ENCODE measurements around the gene KLF16. TPM values are rescaled to one million over a fixed set of nuclear protein-coding genes. Genes with fewer than 3 reads are reported as not detected.

Gene KLF16
- total RNA-seq, 3 donors from 2014 or later, result 2.9 to 4.6 (median 4.1) TPM

DNA sequence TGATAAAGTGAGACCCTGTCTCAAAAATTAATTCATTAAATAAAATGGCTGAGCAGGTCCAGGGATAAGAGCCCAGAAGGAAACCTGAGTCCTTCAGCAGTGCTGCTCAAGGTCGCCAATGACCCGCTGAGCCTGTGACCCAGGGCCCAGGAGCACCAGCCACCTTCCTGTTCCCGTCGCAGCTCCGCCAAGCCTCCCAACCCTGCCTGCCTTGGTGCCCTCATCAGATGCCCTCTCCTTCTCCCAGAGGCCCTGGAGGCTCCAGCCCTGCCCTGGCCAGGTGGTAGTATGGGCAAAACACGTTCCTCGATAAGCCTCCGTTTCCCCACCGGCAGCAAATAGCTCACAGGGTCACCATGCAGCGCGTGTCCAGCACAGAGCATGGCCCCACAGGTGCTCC is 17.7 kb downstream of the KLF16 start:
- Histone ChIP-seq H3K4me3 (peak overlapping the region in 1 of 3 donors; percentile 100), H3K36me3 (no peaks in the 10 kb centered on the region), H3K27me3 (no peaks in the 10 kb centered on the region), H3K9me3 (no peaks in the 10 kb centered on the region), H3K4me1 (peaks cover 38 to 47% of the 10 kb centered on the region in 2 donors), H3K27ac (no peak overlapping the region)
- TF ChIP-seq POLR2A (IDR thresholded peaks at IDR 0.05) (no peak), POLR2AphosphoS5 (IDR thresholded peaks at IDR 0.05) (no peak)
- TF ChIP-seq, protein P1, sequence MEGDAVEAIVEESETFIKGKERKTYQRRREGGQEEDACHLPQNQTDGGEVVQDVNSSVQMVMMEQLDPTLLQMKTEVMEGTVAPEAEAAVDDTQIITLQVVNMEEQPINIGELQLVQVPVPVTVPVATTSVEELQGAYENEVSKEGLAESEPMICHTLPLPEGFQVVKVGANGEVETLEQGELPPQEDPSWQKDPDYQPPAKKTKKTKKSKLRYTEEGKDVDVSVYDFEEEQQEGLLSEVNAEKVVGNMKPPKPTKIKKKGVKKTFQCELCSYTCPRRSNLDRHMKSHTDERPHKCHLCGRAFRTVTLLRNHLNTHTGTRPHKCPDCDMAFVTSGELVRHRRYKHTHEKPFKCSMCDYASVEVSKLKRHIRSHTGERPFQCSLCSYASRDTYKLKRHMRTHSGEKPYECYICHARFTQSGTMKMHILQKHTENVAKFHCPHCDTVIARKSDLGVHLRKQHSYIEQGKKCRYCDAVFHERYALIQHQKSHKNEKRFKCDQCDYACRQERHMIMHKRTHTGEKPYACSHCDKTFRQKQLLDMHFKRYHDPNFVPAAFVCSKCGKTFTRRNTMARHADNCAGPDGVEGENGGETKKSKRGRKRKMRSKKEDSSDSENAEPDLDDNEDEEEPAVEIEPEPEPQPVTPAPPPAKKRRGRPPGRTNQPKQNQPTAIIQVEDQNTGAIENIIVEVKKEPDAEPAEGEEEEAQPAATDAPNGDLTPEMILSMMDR (IDR thresholded peaks at IDR 0.05), result no peak
- no peak for DNase-seq (ENCODE audit: low spot score in 2 of 2)
- intact Hi-C loops (cut with DNase I; ENCODE audit: low total_unique reads), result no loop called here

DNA sequence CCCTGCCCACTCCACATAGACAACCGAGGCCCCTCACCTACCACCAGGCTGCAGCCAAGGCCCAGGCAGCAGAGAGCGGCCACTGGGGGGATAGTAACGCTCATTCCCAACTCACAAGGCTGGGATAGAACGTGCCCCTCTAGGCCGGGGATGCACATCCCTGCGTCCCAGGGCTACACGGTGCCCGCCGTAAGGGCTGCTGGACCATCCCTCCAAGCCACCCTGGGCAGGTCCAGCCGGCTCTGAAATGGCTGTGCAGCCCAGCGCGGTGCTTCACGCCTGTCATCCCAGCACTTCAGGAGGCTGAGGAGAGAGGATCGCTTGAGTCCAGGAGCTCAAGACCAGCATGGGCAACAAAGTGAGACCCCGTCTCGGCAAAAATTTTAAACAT is 18.3 kb downstream of the KLF16 start:
- Histone ChIP-seq H3K9me3 (no peaks in the 10 kb centered on the region), H3K27me3 (no peaks in the 10 kb centered on the region), H3K27ac (no peak overlapping the region), H3K4me3 (no peak overlapping the region), H3K36me3 (no peaks in the 10 kb centered on the region), H3K4me1 (peaks cover 38 to 49% of the 10 kb centered on the region in 2 donors)
- intact Hi-C loops (cut with DNase I; ENCODE audit: low total_unique reads), result no loop called here
- no peak for DNase-seq (ENCODE audit: low spot score in 2 of 2)
- TF ChIP-seq, protein P1 (IDR thresholded peaks at IDR 0.05), result no peak
- TF ChIP-seq POLR2AphosphoS5 (IDR thresholded peaks at IDR 0.05) (no peak), POLR2A (IDR thresholded peaks at IDR 0.05) (no peak)

DNA sequence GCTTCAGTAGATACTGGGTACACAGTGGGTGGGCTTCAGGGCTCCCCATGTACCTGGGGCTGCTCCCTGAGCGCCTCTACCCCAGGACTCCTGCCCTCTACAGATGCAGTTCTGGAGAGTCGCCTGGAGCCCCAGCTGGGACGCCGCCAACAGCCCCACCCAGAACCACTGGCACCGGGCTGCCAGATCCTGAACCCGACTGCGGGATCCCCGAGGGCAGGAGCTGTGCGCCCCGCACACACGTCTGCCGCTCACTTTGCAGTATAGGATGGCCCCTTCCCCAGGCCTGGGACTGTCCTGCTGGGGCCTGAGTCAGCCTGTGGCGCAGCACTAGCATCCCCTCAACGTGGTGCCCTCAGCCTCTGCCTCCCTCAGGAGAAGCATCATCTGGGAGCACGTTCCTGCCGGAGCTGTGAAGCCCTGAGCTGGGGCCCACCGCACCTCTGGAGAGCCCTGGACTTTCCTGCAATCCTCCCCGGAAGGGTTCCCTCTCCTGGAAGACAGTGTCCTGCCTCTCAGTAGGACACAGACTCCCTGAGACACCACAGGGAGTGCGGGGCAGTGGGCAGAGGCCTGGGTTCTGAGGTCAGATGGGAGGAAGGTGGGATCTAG is 18.8 kb downstream of the KLF16 start:
- DNase-seq (ENCODE audit: low spot score in 2 of 2), result no peak
- TF ChIP-seq POLR2A (IDR thresholded peaks at IDR 0.05) (no peak), POLR2AphosphoS5 (IDR thresholded peaks at IDR 0.05) (no peak)
- TF ChIP-seq, protein P1 (IDR thresholded peaks at IDR 0.05), result no peak
- intact Hi-C loops (cut with DNase I; ENCODE audit: low total_unique reads), result no loop called here
- no peaks in the 10 kb centered on the region for H3K27me3 ChIP-seq
- peaks cover 38 to 50% of the 10 kb centered on the region in 2 donors for H3K4me1 ChIP-seq
- H3K9me3 ChIP-seq, result no peaks in the 10 kb centered on the region
- H3K27ac ChIP-seq, result peak overlapping the region; percentile 42 to 71
- H3K4me3 ChIP-seq, result no peak overlapping the region
- no peaks in the 10 kb centered on the region for H3K36me3 ChIP-seq

DNA sequence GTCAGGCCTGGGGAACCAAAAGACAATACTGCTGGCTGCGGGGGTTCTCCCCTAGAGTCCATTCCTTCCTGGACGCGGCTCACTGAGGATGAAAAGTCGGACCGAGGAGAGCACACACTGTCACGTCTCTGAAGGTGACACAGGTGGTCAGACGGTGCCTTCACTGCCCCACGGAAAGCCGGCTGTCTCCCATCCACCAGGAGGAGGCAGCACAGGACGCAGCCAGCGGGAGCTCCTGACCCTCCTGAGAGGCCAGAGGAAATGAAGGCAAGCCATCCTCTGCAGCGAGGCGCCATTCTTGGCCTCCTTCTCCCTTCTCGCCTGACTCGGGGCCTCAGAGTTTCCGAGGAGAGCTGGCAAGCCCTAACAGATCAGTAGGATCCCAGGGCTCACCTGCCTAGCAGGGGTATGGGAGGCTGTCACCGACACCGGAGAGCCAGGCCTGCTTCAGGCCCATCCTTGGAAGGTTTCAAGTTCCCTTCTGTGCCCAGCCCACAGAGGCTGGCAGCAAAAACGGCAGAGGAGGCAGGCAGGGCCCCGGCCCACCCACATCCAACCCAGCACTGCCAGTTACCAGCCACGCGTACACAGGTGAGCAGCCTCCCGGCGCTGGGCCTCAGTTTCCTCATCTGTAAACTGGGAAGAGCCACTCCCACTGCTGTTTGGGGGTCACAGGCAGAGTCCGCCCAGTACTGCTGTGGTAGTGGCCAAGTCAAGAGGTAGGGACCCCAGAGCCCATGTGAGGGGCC is 19.6 kb downstream of the KLF16 start:
- Histone ChIP-seq H3K4me3 (peak overlapping the region in 1 of 3 donors; percentile 46), H3K27ac (peak overlapping the region; percentile 42 to 71), H3K27me3 (no peaks in the 10 kb centered on the region), H3K9me3 (no peaks in the 10 kb centered on the region), H3K4me1 (peaks cover 38 to 50% of the 10 kb centered on the region in 2 donors), H3K36me3 (no peaks in the 10 kb centered on the region)
- intact Hi-C loops (cut with DNase I; ENCODE audit: low total_unique reads), result no loop called here
- TF ChIP-seq POLR2AphosphoS5 (IDR thresholded peaks at IDR 0.05), result no peak
- TF ChIP-seq POLR2A (IDR thresholded peaks at IDR 0.05), result no peak
- TF ChIP-seq, protein P1 (IDR thresholded peaks at IDR 0.05), result no peak
- no peak for DNase-seq (ENCODE audit: low spot score in 2 of 2)

DNA sequence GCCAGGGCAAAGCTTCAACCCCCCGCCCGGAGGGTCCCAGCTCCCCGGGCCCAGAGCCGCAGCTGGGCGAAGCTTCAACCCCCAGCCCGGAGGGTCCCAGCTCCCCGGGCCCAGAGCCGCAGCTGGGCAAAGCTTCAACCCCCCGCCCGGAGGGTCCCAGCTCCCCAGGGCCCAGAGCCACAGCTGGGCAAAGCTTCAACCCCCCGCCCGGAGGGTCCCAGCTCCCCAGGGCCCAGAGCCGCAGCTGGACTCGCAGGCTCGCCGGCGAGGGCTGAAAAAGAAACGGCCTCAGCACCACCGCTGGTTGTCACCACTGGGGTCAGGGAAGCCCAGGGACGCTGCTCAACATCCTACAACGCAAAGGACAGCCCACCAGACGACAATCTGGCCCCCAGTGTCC is 20.3 kb downstream of the KLF16 start:
- peak overlapping the region in 1 of 3 donors; percentile 46 for H3K4me3 ChIP-seq
- no peaks in the 10 kb centered on the region for H3K36me3 ChIP-seq
- peaks cover 38 to 50% of the 10 kb centered on the region in 2 donors for H3K4me1 ChIP-seq
- H3K27ac ChIP-seq, result peak overlapping the region; percentile 61 to 71
- intact Hi-C loops (cut with DNase I; ENCODE audit: low total_unique reads), result no loop called here
- DNase-seq (ENCODE audit: low spot score in 2 of 2), result no peak
- no peaks in the 10 kb centered on the region for H3K9me3 ChIP-seq
- no peaks in the 10 kb centered on the region for H3K27me3 ChIP-seq
- TF ChIP-seq, protein P1 (IDR thresholded peaks at IDR 0.05), result no peak
- TF ChIP-seq POLR2A (IDR thresholded peaks at IDR 0.05), result no peak
- no peak for TF ChIP-seq POLR2AphosphoS5 (IDR thresholded peaks at IDR 0.05)
